T-cell (primary cell): ENCODE results near the gene SPATA25. TPM values are rescaled to one million over a fixed set of nuclear protein-coding genes. Genes with fewer than 3 reads are reported as not detected.

ENCODE experiments used
- ATAC-seq, 4 experiments: fragments of 200-7000 bp in 3 of 4; fragments of 150-1000 bp in 1 of 4; cut with Tn5 transposase; replicated peaks in 1 of 4; 1 replicate in 3 of 4; 2 replicates in 1 of 4; pipeline ENCODE4 v1.10.0; 2021; ENCODE audit warnings: moderate library complexity in 3 of 4, mild to moderate bottlenecking in 2 of 4, moderate number of reproducible peaks in 1 of 4
- CTCF ChIA-PET, 2 donors: fragments of 300-600 bp; sonication (Branson Sonifier 250); formaldehyde crosslinking; loops; one replicate each; lab custom pipeline; 2022; ENCODE audit warnings: antibody characterized with exemption in 2 of 2; lab: Charles Lee
- POLR2A ChIA-PET, 2 donors: fragments of 300-600 bp; sonication (Branson Sonifier 250); formaldehyde crosslinking; loops; one replicate each; lab custom pipeline; 2022; ENCODE audit warnings: antibody characterized with exemption in 2 of 2; lab: Charles Lee
- DNase-seq, 35 experiments: peaks; one replicate each; pipeline versions ENCODE4 v3.0.0 to v3.0.0-alpha.2; 2013 to 2023
- H3K27ac ChIP-seq: one replicate; pipeline ENCODE4 v1.5.1; 2013; ENCODE audit warnings: low read length
- H3K27me3 ChIP-seq, 2 experiments: replicated peaks in 1 of 2; 1 replicate in 1 of 2; 2 replicates in 1 of 2; pipeline versions ENCODE4 v1.6.1 to v1.7.0; 2013; ENCODE audit warnings: low read length in 1 of 2, mixed read lengths in 1 of 2; ENCODE audit not compliant: control insufficient read depth in 2 of 2, insufficient read depth in 2 of 2; ENCODE audit errors: extremely low read depth in 1 of 2
- H3K36me3 ChIP-seq, 2 donors: 1 replicate in 1 of 2; 2 replicates in 1 of 2; pipeline versions ENCODE4 v1.6.1 to v1.7.0; 2013; ENCODE audit warnings: low read length in 1 of 2; ENCODE audit not compliant: control insufficient read depth in 2 of 2, insufficient read depth in 1 of 2; ENCODE audit errors: extremely low read depth in 1 of 2
- H3K4me1 ChIP-seq, 2 experiments: 1 replicate in 1 of 2; 2 replicates in 1 of 2; pipeline versions ENCODE4 v1.6.1 to v1.7.0; 2013; ENCODE audit warnings: low read length in 2 of 2, mixed read lengths in 1 of 2; ENCODE audit not compliant: insufficient read depth in 2 of 2, control insufficient read depth in 1 of 2; ENCODE audit errors: extremely low read depth in 1 of 2
- H3K4me3 ChIP-seq, 2 donors: 1 replicate in 1 of 2; 2 replicates in 1 of 2; pipeline versions ENCODE4 v1.5.1 to v1.7.0; 2013; ENCODE audit warnings: mild to moderate bottlenecking in 2 of 2, low read length in 1 of 2, moderate library complexity in 1 of 2; ENCODE audit not compliant: control insufficient read depth in 1 of 2; ENCODE audit errors: extremely low read depth in 1 of 2
- H3K9me3 ChIP-seq: 2 replicates; pipeline ENCODE4 v1.7.0; 2013
- H3K27ac Mint-ChIP-seq, 2 donors: one replicate each; pipeline ENCODE4 v1.8.0; 2020 to 2021; ENCODE audit warnings: mild to moderate bottlenecking in 2 of 2, mixed read lengths in 2 of 2
- H3K27me3 Mint-ChIP-seq, 2 donors: one replicate each; pipeline ENCODE4 v1.8.0; 2021 to 2022; ENCODE audit warnings: mixed read lengths in 2 of 2
- H3K36me3 Mint-ChIP-seq: one replicate; pipeline ENCODE4 v1.8.0; 2021; ENCODE audit warnings: mixed read lengths
- H3K4me1 Mint-ChIP-seq, 3 donors: one replicate each; pipeline ENCODE4 v1.8.0; 2020 to 2022; ENCODE audit warnings: mixed read lengths in 3 of 3, mild to moderate bottlenecking in 1 of 3
- H3K4me3 Mint-ChIP-seq, 3 donors: one replicate each; pipeline ENCODE4 v1.8.0; 2020 to 2022; ENCODE audit warnings: mild to moderate bottlenecking in 3 of 3, mixed read lengths in 3 of 3, moderate library complexity in 3 of 3
- H3K9me3 Mint-ChIP-seq, 3 donors: one replicate each; pipeline ENCODE4 v1.8.0; 2020 to 2022; ENCODE audit warnings: mixed read lengths in 3 of 3
- WGBS: methylation state at CpG from one replicate; pipeline ENCODE4 v1.1.5; 2013; ENCODE audit warnings: missing lambda C conversion rate; ENCODE audit not compliant: insufficient coverage; 5-methylcytosine and 5-hydroxymethylcytosine counted together
- total RNA-seq, 35 experiments: library from RNA in 6 of 35; stranded (reverse) in 6 of 35; fragments of 120-200 nt in 1 of 35; gene quantifications; one replicate each; pipeline versions ENCODE4 v1.2.1 to v1.2.4 and lab custom pipeline; 2013 to 2026

The SPATA25 gene
- total RNA-seq, 5 donors from 2014 or later (not counting 1 experiment from before 2014, with no cell fraction given): 0.68 to 4.6 (median 3.6) TPM

DNA sequence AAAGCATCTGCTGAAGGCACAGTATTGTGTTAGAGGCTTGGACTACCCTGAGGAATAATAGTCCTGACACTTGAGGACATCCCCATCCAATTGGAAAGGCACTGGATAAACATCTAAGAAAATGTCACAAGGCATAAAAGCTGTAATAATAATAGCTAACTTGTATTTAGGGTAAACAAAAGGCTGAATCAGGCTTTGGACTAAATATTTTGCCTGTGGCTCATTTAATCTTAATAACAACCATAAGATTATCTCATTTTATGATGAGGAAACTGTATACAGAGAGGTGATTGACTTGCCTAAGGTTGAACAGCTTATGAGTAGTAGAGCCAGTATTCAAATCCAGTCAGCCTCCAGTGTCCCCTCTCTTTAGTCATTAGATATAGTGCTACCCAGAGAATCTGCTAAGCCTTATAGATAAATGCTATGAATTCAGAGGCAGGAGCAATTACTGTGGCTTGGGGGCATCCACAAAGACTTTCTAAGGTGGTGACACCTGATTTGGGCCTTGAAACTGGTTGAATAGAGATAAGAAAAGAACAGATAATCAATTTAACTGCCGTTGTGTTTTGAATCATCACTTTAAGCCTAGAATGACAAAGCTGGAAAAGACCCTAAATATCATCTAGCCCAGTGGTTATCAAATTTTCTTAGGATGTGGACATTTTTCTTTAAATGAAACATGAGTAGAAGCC lies 13.9 kb downstream of the SPATA25 start:
- H3K9me3 ChIP-seq: no peaks in the 10 kb centered on the region
- Mint-ChIP-seq H3K9me3 (no peaks in the 10 kb centered on the region), H3K36me3 (peaks cover 17% of the 10 kb centered on the region), H3K4me3 (no peak overlapping the region), H3K27ac (no peak overlapping the region), H3K27me3 (no peaks in the 10 kb centered on the region), H3K4me1 (no peaks in the 10 kb centered on the region)
- peaks cover 12 to 19% of the 10 kb centered on the region in 2 donors for H3K36me3 ChIP-seq
- WGBS: no CpG with 5 or more reads among the region's 1 CpG
- H3K27ac ChIP-seq: no peak overlapping the region
- H3K4me3 ChIP-seq: no peak overlapping the region
- H3K27me3 ChIP-seq: no peaks in the 10 kb centered on the region
- no peak for ATAC-seq
- no peak for DNase-seq
- H3K4me1 ChIP-seq: no peaks in the 10 kb centered on the region
- CTCF ChIA-PET: no interaction called here
- POLR2A ChIA-PET: no interaction called here

DNA sequence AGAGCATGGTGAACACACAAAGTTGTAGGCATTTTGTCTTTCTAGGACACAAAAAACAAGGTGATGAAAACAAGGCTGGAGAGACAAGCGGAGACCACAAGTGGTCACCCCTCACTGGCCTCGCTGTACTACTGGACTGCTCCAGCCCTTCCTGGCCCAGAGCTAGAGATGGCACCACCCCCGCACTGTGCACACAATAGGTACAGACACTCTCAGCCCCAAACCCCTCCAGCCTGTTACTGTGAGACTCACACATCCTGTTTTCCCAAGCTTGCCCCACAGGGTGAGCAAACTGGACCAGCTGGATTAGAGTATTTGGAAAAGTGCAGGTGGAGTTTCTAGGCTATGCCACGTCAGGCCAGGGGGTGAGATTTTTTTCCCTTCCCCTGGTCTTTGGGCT lies 14.8 kb downstream of the SPATA25 start:
- no peaks in the 10 kb centered on the region for H3K4me1 Mint-ChIP-seq
- ATAC-seq: no peak
- no peaks in the 10 kb centered on the region for H3K4me1 ChIP-seq
- H3K36me3 Mint-ChIP-seq: peaks cover 17% of the 10 kb centered on the region
- CTCF ChIA-PET: no interaction called here
- H3K27ac Mint-ChIP-seq: no peak overlapping the region
- no peaks in the 10 kb centered on the region for H3K9me3 Mint-ChIP-seq
- DNase-seq: no peak
- no peaks in the 10 kb centered on the region for H3K27me3 ChIP-seq
- no peaks in the 10 kb centered on the region for H3K9me3 ChIP-seq
- H3K4me3 ChIP-seq: no peak overlapping the region
- peaks cover 10 to 12% of the 10 kb centered on the region in 2 donors for H3K36me3 ChIP-seq
- H3K27me3 Mint-ChIP-seq: no peaks in the 10 kb centered on the region
- no peak overlapping the region for H3K27ac ChIP-seq
- no peak overlapping the region for H3K4me3 Mint-ChIP-seq
- WGBS: 100% methylated on average over 2 of the region's 4 CpGs
- POLR2A ChIA-PET: no interaction called here

DNA sequence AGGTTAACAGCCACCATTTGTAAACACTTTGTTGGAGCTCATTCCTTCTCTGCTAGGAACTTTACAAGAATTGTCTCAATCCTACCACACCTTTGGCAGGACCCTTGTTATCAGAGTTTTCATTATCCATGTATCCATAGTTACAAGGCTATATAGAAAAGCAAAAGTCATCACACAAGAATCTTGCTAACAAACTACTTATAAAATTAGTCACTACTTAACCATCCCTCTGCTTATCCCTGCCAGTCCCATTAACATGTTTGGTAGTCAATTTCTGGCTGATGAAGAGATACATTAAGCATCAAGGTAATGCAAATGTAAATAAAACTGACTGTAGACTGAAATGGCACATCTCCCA lies 19.6 kb downstream of the SPATA25 start:
- H3K27me3 Mint-ChIP-seq: no peaks in the 10 kb centered on the region
- Histone ChIP-seq H3K27ac (no peak overlapping the region), H3K36me3 (peaks cover 0 to 6% of the 10 kb centered on the region in 2 donors), H3K9me3 (no peaks in the 10 kb centered on the region), H3K27me3 (no peaks in the 10 kb centered on the region), H3K4me1 (no peaks in the 10 kb centered on the region), H3K4me3 (no peak overlapping the region)
- H3K4me3 Mint-ChIP-seq: no peak overlapping the region
- H3K36me3 Mint-ChIP-seq: peaks cover 7% of the 10 kb centered on the region
- H3K4me1 Mint-ChIP-seq: peaks cover 0 to 2% (median 0%) of the 10 kb centered on the region in 3 donors
- DNase-seq (no peak), ATAC-seq (no peak)
- no peak overlapping the region for H3K27ac Mint-ChIP-seq
- CTCF ChIA-PET: no interaction called here
- POLR2A ChIA-PET: interaction anchor here in 1 of 2 donors (0.6 kb wide), 1 partner anchor 30 kb away, joined by 3 read pairs; no protein-coding TSS in a partner anchor
- no peaks in the 10 kb centered on the region for H3K9me3 Mint-ChIP-seq

DNA sequence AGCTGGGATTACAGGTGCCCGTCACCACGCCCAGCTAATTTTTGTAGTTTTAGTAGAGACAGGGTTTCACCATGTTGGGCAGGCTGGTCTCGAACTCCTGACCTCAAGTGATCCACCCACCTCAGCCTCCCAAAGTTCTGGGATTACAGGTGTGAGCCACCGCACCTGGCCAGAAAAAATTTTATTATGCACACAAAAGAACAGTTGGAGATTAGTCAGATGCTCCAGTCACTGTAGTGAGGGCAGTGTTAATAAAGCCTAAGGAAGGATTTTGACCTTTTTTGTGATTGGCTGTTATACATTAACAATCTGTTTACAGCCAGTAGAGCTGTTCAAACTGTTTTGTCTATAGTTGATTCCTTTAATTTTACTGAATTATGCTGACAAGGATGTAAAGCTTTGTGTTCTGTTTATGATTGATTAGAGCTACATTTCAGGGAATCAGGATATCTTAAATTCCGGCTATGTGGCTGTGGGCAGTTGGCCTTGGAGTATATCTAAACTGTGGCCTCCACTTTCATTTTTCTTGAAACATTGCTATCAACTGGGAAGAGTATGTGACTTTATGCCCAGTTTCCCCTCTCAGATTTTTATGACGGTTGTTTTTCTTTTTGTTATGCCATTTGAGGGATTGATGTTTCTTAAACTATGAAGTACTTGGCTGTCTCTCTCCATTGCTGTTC lies 20.1 kb downstream of the SPATA25 start:
- CTCF ChIA-PET: no interaction called here
- H3K4me3 ChIP-seq: no peak overlapping the region
- H3K36me3 ChIP-seq: peaks cover 0 to 6% of the 10 kb centered on the region in 2 donors
- Mint-ChIP-seq H3K36me3 (peaks cover 4% of the 10 kb centered on the region), H3K4me3 (no peak overlapping the region), H3K27me3 (no peaks in the 10 kb centered on the region), H3K4me1 (peaks cover 0 to 2% (median 0%) of the 10 kb centered on the region in 3 donors), H3K9me3 (no peaks in the 10 kb centered on the region), H3K27ac (no peak overlapping the region)
- no CpG with 5 or more reads among the region's 6 CpGs for WGBS
- H3K9me3 ChIP-seq: no peaks in the 10 kb centered on the region
- no peaks in the 10 kb centered on the region for H3K4me1 ChIP-seq
- ATAC-seq: no peak
- DNase-seq: no peak
- H3K27me3 ChIP-seq: no peaks in the 10 kb centered on the region
- POLR2A ChIA-PET: interaction anchor here in 1 of 2 donors (0.6 kb wide), 1 partner anchor 683 kb away, joined by 3 read pairs; no protein-coding TSS in a partner anchor
- no peak overlapping the region for H3K27ac ChIP-seq

DNA sequence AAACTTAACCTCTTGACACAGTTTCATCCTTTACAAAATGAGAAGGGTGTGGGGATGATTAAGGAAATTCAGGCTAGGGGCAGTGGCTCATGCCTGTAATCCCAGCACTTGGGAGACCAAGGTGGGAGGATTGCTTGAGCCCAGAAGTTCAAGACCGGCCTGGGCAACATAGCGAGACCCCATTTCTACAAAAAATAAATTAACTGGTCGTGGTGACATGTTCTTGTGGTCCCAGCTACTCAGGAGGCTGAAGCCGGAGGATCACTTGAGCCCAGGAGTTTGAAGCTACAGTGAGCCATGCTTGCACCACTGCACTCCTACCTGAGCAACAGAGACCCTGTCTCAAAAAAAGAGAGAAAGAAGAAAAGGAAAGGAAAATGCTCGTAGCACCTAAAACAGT lies 21.0 kb downstream of the SPATA25 start:
- H3K27ac ChIP-seq: no peak overlapping the region
- peaks cover 3% of the 10 kb centered on the region for H3K36me3 Mint-ChIP-seq
- no peaks in the 10 kb centered on the region for H3K27me3 ChIP-seq
- POLR2A ChIA-PET: no interaction called here
- no peak overlapping the region for H3K4me3 ChIP-seq
- H3K4me1 Mint-ChIP-seq: peaks cover 0 to 2% (median under 1%) of the 10 kb centered on the region in 3 donors
- CTCF ChIA-PET: no interaction called here
- no peaks in the 10 kb centered on the region for H3K4me1 ChIP-seq
- no peaks in the 10 kb centered on the region for H3K27me3 Mint-ChIP-seq
- no peak overlapping the region for H3K27ac Mint-ChIP-seq
- H3K4me3 Mint-ChIP-seq: no peak overlapping the region
- H3K9me3 Mint-ChIP-seq: no peaks in the 10 kb centered on the region
- H3K36me3 ChIP-seq: peaks cover 0 to 6% of the 10 kb centered on the region in 2 donors
- H3K9me3 ChIP-seq: no peaks in the 10 kb centered on the region
- WGBS: 100% methylated on average over 1 of the region's 5 CpGs
- ATAC-seq (no peak), DNase-seq (no peak)

DNA sequence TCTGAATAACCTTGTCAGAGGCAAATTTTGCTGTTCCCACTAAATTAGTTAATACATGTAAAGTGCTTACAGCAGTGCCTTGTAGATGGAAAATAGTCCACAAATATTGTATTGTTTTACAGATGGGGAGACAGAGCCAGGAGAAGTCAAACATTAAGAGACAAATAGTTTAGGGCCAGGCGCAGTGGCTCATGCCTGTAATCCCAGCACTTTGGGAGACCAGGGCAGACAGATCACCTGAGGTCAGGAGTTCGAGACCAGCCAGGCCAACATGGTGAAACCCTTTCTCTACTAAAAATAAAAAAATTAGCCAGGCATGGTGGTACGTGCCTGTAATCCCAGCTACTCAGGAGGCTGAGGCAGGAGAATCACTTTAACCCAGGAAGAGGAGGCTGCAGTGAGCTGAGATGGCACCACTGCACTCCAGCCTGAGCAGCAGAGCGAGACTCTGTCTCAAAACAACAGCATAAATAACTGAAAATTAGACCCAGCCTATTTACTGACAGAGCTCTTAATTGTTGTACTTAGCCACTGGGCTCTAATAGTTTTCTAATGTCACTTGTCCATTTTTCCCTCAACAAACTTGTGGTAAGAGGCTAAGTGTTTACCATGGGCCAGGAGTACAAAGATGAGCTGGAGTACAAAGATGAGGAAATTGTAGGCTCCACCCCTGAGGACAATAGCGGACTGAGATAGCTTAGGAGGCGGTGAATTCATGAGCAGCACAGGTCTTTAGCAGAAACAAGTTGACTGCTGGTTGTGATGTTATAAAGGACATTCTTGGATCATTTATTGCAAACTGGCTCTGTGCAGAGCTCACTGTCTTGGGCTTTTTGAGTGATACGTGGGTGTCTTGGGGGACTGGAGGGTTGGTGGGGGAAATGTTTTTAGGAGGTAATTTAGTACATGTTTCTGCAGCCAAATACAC lies 23.6 kb downstream of the SPATA25 start:
- WGBS: 100% methylated on average over 4 of the region's 7 CpGs
- peaks cover 9% of the 10 kb centered on the region for H3K36me3 Mint-ChIP-seq
- POLR2A ChIA-PET: interaction anchor here in 1 of 2 donors (0.6 kb wide), 1 partner anchor 660 kb away, joined by 4 read pairs; no protein-coding TSS in a partner anchor
- Histone ChIP-seq H3K9me3 (no peaks in the 10 kb centered on the region), H3K27ac (no peak overlapping the region), H3K4me3 (no peak overlapping the region), H3K36me3 (no peaks in the 10 kb centered on the region), H3K27me3 (no peaks in the 10 kb centered on the region), H3K4me1 (no peaks in the 10 kb centered on the region)
- no peaks in the 10 kb centered on the region for H3K9me3 Mint-ChIP-seq
- no peak for ATAC-seq
- no peak overlapping the region for H3K27ac Mint-ChIP-seq
- peaks cover 5 to 19% (median 14%) of the 10 kb centered on the region in 3 donors for H3K4me1 Mint-ChIP-seq
- DNase-seq: no peak
- CTCF ChIA-PET: no interaction called here
- H3K4me3 Mint-ChIP-seq: no peak overlapping the region
- no peaks in the 10 kb centered on the region for H3K27me3 Mint-ChIP-seq
